GM19463 (cell line): ENCODE data around the gene HOXB5.
A peak's percentile ranks its signal among the peaks of the same experiment; 100 is the strongest.

Experiments
- ATAC-seq: cut with Tn5 transposase; IDR thresholded peaks from one replicate; pipeline ENCODE4 v1.9.1; 2021; ENCODE audit warnings: mild to moderate bottlenecking, moderate library complexity; ENCODE audit not compliant: unreplicated experiment

HOXB5 gene

DNA sequence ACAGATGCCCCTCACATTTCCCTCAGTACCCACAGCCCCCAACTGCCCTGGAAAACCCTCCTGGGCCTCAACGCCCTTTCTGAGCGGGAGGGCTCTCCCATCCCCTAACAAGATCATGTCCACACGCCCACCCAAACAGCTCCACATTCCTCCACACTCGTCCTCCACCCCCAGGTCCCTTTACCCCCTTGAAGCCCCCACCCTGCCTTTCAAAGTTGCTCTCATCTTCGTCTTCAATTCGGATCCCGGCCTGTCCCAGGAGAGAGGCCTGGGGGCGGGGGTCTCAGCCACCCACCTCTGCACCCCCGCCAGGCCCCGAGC, 29.8 kb downstream of the HOXB5 start:
- ATAC-seq = no peak

DNA sequence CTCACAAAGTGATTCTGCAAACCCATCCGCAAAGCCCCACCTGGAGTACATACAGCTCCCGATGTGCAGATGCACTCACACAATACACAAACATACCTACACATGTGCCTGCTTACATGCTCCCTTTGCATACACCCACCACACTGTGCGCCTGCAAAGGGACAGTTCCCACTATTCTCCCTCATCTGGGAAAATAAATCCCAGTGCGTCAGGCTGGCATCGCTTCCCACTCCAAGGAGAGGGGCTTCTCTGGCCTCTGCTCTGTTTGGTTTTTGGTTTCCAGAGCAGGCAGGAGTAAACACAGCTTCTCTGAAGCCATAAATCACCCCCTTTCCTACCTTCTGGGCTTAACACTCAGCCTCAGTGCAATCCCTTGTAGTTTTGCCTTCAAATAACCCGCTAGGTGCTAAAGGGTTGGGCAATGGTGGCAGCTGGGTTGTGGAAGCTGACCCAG, 30.2 kb downstream of the HOXB5 start:
- no peak for ATAC-seq

DNA sequence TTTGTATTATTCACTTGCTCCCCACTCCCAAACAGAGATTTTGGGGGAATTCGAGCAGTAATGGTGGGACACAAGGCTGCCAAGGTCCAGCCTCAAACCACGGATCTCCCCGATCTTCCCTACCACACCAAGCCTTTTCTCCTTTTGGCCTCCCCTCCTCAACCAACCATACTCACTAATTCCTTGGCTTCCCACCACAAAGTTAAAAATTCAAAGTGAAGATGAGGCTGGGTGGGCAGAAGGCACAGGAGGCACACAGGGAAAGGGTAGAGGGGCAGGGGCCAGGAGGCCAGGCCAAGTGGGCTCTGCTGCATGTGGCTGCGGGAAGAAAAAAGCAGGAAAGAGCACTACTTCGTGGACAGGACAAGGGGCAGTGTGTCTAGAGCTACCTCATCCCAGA, 30.6 kb downstream of the HOXB5 start:
- no peak for ATAC-seq

DNA sequence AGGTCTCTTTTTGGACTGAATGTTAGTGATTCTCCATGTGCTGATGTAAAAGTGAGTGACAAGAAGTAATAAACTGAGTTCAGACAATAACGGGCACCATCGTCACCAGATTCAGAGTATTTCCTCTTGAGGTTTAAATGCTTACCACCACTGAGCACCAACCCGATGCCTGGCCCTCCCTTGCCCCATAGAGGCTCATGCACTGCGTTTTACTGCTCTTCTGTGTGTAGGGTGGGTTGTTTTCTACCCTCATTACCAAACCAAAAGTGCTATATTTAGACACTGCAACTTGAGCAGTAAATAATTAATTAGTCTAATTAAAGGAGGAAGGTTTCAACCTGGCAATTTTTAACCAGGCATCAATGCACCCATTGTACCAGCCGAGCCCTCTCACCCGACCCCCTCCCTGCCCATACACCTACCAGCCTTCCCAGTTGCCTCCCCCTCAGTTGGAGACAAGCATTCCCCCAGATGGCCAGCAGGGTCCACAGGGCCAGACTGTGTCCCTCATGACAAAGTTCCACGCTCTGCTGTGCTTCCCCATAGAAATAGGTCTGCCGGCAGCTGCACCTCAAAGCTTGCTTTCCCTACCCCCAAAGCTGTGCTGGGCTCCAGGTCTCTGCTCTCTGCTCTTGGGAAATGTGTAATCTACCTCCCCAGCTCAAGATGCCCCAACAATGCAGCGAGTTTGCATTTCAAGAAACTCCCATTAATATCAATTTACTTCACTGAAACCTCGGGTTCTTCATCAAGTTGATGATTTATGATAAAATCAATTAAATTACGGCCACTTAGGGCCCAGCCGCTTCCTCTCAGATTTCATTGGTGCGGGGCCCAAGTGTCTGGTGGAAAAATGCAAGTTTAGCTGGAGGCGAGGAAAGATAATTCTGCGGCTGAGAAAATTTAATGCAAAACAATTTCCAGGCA, 31.4 kb downstream of the HOXB5 start:
- ATAC-seq = peak; percentile 84

DNA sequence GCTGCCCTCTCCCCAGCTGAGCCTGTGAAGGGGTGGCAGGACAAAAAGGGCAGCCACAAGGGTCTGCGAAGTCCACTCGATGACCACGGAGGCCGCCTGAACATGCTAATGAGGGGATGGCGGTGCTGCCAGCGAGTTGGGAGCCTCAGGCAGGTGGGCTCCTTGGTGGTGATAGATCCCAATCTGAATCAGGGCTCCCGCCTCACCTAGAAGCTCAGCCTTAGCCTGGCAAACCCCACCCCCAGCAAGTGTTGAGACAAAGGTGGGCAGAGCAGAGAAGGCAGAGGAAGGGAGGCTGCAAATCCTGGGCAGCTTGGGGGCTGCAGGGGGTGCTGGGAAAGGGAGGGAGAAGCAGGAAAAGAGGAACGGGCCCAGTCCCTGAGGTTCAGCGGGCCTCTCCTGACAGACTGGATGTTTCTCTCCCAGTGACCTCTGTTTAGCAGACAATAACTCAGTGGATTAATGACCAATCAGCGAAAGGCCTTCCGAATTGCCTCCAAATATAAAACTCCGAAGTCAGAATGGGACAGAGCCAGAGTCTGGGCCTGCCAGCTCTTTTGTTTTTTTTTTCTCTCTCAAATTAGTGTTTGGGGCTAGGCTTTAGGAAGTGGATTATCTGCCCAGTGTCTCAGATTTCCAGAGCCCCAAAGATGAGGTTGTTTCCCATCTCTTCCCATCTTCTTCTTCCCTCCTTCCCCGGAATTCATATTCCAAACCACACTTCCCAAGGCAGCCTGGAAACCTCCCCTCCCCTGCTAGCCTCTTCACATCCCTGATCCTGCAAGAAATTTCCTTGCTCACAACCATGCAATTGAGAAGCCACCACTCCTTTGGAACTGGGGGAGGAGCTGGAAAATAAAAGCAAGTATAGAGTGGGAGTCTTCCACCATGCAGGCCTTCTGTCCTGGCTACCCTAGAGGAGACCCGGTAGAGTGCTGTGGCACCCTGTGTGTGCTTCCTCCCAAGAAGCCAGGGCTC, 33.5 kb downstream of the HOXB5 start:
- no peak for ATAC-seq

DNA sequence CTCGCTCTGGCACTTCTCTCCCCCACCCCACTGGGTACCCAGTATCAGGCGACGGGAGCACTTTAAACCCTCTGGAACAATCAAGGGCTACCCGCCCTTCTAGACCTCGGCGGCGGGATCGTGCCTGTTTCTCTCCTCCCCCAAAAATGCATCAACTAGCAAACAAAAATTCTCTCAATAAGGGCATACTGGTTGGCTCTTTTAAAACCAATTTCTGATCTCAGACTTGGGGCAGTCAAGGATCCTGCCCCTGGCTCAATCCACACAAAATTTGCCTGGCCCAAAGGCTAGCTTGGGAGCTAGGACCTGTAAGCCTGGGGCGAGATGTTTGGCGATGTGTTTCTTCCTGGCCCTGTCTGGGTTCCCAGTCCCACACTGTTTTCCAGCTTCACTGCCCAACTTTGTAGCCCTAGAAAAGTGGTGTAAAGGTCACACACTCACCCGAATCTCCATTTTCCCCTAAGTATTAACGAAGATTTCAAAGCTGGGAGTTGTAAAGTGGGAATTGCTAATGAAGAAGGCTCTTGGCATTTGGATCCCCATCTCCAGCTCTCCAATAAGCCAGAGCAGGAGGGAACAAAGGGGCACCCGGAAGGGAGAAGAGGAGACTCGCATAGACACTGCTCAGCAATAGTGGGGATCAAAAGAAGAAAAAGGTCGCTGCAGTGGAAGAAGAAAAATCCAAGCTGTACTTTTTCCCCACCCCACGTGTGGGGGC, 34.3 kb downstream of the HOXB5 start:
- ATAC-seq = no peak

DNA sequence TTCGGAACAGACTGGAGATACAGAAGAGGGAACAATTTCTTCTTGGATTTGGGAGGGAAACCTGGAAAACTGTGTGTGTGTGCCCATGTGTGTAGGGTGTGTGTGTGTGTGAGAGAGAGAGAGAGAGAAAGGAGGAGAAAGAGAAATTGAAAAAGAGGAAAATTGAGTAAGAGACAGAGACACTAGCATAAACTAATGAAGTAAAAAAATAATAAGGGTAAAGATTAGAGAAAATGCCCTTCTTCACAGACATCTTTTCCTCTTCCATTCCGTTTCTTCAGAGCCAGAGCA, 34.8 kb downstream of the HOXB5 start:
- ATAC-seq = no peak

DNA sequence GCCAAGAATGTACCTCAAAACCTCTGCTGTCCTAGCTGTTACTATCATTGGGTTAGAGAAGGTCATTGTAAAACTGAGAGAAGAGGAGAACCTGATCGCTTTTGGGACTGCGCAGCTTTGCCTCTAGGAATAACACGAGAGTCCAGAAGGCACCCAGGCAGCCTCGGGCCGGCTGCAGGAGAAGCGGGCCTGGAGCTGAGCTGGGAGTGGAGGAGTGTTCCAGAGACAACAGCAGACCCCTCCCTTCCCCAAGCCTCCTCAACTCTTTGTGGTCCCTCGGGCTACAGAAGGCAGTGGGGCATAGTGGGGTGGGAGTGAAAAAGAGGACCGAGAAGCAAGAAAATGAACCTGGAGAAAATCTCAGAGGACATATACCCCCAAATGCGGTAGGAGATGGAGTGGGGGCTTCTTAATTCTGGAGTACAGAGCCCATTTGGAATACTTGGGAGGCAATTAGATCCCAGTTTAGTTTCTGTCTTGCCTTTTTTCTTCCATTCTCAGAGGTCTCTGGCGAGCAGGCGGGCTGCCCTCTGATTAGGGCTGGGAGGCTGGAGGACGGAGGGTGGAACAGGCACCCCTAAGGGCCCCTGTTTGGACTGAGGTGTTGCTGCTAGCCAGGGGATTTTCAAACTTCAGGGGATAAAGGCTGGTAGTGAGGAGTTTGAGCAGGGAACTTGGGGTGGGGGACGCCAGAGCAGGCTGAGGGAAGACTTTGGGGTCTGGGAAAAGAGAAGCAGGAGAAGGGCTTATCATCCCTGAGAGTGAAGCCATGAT, 35.3 kb downstream of the HOXB5 start:
- no peak for ATAC-seq

DNA sequence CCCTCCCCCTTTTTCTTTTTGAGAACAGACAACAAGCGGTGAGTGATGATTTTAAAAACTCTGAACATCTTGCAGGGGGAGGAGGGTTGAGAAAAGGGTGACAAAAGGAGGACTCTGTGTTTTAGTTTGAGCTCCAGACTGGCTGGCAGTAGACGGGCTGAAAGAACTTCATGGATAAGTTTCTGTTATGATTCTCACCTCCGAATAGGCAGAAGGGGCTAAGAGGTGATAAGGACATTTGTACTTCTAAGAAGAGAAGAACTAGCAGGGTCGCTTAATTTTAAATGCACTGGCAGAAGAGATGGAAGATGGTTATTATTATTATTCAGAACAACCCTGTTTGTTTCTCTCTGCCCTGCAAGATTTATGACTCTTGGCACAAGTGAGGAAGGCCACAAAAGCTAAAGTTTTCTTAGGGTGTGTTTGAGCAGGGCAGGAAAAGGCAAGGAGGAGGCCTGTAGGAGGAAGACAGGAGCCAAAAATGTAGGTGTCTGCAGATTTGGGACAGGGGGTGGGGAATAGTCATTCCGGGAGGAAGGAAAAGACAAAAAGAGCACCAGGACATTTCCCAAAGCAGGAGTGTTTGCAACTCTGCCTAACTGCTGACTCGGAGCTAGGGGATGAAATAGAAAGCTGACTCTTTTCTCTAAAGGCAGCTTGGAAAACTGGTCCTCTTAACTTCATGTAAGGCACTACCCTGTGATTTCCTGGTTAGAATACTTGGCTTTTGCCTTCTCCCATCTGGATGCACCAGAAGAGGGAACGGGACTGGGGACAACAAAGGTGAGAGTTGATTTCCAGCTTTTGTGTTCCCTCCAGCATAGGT, 36.8 kb downstream of the HOXB5 start:
- ATAC-seq = no peak

DNA sequence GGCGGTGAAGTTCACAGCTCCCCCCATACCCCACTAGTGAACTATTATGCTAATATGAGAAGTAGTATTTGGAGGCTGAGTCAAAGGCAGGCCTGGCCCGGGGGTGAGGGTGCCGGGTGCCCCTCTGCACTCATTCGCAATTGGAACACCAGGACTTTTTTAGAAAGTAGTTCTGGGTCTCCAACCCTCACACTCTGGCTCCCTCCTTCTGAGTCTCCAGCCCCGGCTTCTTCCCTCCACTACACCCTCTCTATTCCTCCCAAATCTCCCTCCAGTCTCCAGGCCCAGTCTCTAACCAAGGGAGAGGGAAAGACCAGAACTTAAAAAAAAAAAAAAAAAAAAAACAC, 37.4 kb downstream of the HOXB5 start:
- no peak for ATAC-seq

DNA sequence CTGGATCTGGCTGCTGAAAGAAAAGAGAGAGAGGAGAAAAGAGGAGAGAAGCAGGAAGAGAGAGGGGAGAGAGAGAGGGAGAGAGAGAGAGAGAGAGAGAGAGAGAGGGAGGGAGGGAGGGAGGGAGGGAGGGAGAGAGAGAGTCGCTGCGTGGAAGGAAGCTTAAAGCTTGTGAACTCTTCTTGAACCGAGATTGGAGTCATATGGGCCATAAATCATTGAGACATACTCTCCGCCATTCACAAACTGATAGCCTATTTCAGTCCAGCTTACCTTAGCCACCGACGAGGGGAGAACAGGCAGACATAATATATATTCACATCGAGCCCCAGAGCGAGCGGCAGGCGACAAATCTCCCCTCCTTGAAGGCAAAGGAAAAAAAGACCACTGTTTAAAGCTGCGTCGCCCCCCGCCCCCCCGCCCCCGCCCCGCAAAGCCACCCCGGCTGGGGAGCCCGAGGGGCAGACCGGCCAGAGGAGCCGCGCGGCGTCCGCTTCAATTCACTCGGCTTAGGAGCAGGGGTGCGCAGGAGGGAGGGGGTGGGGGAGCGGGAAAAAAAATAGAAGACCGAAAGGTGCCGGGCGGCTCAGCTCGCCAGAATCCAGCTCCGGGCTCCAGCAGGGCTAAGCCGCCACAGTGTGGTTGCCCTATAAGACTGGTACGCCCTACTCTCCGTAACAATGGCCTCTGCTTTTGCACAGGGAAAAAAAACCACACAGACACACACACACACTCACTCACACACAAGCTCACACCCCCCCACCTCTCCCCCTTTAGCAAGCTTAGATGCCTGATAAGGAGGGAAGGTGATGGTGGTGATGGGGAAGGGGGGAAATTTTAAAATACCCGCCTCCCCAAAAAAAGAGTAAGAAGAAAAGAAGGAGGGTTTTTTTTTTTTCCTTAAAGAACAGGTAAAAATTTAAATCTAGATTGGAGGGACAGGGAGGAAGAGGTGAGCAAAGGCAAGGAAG, 38.0 kb downstream of the HOXB5 start:
- no peak for ATAC-seq

DNA sequence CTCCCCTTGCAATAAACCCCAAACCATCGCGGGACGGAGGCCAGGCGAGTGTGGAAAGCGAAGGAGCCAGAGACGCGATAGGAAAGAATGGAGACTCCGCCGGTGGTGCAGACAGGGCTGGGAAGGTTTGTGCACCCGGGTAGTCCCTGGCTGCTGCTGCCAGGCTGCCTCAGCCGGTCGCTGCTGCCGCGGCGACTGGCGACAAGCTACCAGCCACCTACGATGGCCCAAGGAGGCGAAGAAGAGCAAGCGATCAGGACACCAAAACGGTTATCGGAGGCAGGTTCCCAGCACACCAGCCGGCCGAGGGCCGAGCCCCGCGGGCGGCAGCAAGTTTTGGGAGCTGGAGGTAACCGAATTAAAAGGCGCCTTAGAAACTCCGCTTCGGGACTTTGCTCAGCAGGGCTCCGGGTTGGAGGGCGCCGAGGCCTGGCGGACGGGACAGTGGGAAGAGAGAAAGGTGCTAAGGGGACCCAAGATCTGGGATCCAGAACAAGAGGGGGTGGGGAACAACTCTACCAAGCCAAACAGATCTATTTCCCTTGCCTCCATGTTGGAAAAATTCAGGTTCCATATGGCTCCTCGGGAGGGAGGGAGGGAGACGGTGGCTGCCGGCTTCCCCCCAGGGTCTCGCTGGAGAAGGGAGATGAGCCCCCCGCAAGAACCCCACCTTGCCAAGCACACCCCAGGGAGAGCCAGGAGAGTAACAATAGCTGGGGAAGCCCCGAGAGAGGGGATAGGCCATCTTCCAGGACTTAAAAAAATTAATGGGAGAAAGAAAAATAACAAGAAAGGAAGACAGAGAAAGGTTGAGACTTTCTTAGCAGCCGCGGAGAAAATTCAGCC, 38.9 kb downstream of the HOXB5 start:
- ATAC-seq = no peak

DNA sequence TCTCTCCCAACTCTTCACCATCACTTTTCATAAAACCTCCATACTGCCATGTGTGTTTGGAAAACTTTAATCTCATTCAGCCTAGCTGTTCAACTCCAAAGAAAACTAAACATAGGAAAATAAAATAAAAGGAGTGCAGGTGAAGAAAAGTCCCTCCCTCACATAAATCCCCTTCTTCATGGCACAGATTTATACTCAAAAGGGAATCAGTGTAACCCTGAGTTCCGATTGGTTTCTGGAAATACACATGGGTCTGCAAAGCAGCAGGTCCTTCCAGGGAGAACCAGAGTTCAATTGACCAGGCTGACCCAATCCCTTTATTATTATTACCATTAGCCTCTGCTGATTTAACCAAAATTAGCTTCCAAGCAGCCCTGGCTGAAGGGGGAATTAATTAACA, 39.8 kb downstream of the HOXB5 start:
- ATAC-seq = no peak

DNA sequence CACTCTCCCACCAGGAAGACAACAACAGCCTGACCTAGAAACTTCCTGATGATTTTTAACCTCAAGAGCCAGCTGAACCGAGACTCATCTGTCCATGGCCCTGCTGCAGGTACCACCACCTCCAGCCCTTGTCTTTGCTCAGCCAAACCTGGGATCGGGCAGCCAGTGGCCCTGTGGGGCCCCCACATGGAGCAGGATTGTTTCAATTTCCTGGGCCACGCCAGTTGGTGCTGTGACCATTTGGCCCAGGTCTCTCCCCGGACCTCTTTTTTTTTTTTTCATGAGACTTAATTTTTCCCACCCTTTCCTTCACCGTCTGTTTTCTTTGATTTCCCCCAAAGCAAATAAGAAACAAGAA, 40.4 kb downstream of the HOXB5 start:
- no peak for ATAC-seq

DNA sequence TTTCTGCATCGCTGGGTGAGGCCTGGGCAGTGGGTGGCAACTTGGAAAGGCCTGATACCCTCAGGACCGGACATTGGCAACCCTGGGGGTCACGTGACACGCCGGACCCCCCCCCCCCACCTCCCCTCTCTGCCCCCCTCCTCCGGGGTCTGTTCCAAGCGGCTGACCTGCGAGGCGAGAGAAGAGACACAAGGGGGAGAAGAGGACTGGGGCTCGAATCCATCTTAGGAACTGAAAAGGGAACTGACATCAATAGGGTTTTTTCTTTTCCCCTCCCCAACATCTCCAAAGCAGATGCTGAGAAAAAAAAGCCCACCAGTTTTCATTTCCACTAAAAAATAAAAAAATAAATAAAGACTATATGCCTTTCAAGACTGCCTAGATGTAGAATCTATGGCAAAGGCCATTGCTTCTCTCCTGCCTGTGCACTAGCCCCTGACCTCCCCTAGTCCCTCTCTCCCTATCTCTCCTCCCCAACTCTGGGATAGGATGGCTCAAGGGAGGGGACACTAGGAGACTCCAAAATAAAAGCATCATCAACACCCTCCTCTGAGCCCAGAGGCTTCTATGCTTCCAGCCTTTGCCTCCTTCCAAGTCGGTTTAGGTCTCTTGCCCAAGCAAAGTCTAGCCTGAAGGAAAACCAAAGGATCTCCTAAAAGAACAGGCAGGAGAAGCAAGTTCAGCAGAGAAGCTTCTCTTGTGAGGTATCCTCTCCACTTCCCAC, 41.0 kb downstream of the HOXB5 start:
- ATAC-seq = no peak

DNA sequence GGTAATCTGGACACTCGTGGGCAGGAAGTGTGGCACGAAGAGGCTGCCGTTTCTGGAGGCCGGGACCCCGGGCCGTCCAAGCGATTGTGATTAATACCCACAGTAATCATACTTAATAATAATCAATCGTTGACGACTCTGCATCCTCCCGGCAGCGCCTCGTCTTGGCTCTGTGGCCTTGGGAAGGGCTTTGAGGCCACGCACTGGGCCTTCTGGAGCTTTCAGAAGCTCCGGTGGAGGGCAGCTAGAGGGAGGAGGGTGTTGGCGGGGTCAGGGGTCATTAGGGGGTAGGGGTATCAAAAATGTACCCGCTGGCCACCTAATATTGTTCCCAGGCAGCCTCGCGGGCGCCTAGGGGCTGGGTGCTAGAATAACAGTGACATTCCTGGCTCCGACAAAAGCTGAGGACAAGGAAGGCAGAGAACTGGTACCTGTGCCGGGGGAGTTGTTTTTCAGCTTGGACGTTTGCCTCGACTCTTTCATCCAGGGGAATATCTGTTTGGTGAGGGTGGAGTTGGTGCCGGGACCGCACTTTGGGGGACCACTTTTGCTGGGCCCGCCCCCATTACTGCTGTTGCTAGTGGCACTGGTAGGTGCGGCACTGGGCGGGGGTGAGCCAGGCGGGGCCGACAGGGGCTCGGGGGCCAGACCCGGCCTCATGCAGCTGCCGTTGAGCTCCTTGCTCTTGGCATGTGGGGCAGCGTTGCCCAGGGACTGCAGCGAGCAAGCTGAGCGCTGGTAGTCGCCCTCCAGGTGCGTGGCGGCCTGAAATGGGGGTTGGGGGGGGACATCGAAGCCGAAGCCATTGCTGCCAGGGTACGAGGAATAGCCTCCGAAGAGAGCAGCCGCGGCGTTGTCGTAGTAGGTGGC, 41.7 kb downstream of the HOXB5 start:
- ATAC-seq = no peak
